GM19395 (cell line): ENCODE results near the gene INPP5K.

Experiments
- ATAC-seq: cut with Tn5 transposase; IDR thresholded peaks from one replicate; pipeline ENCODE4 v1.9.1; 2021; ENCODE audit warnings: mild to moderate bottlenecking, moderate library complexity; ENCODE audit not compliant: unreplicated experiment

INPP5K gene

GRCh38 chr17:1486802-1487695 lies 29.4 kb downstream of the INPP5K start:
- ATAC-seq, result no peak

GRCh38 chr17:1485423-1486376 lies 30.7 kb downstream of the INPP5K start:
- ATAC-seq, result peak; percentile 7

GRCh38 chr17:1484676-1485422 lies 31.6 kb downstream of the INPP5K start:
- ATAC-seq, result peak; percentile 47

- ATAC-seq, result no peak
These were observed 32.3 kb downstream of the INPP5K start for GRCh38 chr17:1484060-1484535.

GRCh38 chr17:1482680-1483079 lies 33.7 kb downstream of the INPP5K start:
- no peak for ATAC-seq

GRCh38 chr17:1481736-1482135 lies 34.7 kb downstream of the INPP5K start:
- no peak for ATAC-seq

GRCh38 chr17:1480747-1481465 lies 35.5 kb downstream of the INPP5K start:
- no peak for ATAC-seq

GRCh38 chr17:1478418-1478817 lies 38.0 kb downstream of the INPP5K start:
- ATAC-seq, result no peak

- ATAC-seq, result no peak
These were observed 41.0 kb downstream of the INPP5K start for GRCh38 chr17:1475321-1475854.

GRCh38 chr17:1474402-1475189 lies 41.8 kb downstream of the INPP5K start:
- peak; percentile 64 for ATAC-seq

- no peak for ATAC-seq
These were observed 42.6 kb downstream of the INPP5K start for GRCh38 chr17:1473841-1474240.

GRCh38 chr17:1473170-1473569 lies 43.2 kb downstream of the INPP5K start:
- ATAC-seq, result no peak

GRCh38 chr17:1471911-1472821 lies 44.2 kb downstream of the INPP5K start:
- no peak for ATAC-seq

GRCh38 chr17:1471490-1471889 lies 44.9 kb downstream of the INPP5K start:
- ATAC-seq, result no peak

GRCh38 chr17:1470755-1471462 lies 45.5 kb downstream of the INPP5K start:
- no peak for ATAC-seq

- ATAC-seq, result no peak
These were observed 46.2 kb downstream of the INPP5K start for GRCh38 chr17:1470071-1470754.
